LoVo (cell line): ENCODE measurements around the gene KIAA0040.

Experiments
- DNase-seq: peaks from one replicate; pipeline ENCODE4 v3.0.0-alpha.2; 2016; ENCODE audit warnings: low spot score

Gene KIAA0040

DNA sequence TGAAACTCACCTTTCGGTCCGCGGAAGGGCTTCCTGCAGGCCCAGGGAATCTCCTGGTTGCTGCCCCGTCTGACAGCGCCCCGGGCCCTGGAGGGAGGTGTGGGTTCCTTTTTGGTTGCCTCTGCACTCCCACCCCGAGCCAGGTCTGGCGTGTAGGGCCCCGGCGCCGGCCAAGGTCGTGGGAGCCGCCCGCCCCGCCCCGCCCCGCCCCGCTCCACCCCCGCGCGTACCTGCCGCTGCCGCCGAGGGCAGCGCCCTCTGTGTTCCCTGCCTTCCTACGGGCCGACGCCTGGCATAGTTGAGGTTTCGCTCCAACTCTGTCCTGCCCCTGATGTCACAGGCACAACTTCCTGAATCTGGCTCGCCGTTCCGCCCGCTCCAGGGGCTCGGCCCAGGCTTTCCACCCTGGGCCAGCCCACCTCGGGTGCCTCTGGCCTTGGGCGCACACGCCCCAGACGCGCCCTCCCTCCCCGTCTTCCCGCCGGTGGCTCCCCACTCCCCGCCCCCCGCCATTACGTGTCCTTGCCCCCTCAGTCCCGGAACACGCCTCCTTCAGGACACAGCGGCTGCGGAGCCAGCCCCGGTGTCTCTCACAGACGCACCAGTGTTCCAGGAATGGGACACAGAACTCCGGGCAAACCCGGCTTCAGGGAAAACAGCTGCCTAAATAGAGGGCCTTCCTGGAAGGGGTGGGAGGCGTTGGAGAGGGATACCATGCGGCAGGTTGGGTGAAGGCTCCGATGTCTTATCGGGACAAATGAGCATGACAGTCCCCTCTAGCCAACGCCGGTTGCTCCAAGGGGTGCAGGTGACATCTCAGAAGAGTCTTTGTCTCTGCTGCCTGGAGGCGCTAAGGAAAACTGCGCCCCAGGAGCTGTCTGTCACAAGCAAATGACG lies at the start of gene KIAA0040:
Gene KIAA0040, minus strand, starts transcription at position 147 of the 897 bp plus-strand sequence. CDS start 31,763 bp downstream, outside the sequence.
- DNase-seq, result peak; percentile 91

DNA sequence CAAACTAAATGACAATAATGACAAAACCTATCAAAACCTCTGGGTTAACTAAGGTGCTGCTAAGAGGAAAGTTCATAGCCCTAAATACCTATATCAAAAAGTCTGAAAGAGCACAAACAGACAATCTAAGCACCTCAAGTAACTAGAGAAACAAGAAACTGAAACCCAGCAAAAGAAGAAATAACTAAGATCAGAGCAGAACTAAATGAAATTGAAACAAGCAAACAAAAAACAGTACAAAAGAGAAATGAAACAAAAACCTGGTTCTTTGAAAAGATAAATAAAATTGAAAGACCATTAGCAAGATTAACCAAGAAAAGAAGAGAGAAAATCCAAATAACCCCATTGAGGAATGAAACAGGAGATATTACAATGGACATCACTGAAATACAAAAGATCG lies 44.8 kb upstream of the KIAA0040 start:
- no peak for DNase-seq

GRCh38 chr1:175234639-175235038 lies 42.1 kb upstream of the KIAA0040 start:
- no peak for DNase-seq

DNA sequence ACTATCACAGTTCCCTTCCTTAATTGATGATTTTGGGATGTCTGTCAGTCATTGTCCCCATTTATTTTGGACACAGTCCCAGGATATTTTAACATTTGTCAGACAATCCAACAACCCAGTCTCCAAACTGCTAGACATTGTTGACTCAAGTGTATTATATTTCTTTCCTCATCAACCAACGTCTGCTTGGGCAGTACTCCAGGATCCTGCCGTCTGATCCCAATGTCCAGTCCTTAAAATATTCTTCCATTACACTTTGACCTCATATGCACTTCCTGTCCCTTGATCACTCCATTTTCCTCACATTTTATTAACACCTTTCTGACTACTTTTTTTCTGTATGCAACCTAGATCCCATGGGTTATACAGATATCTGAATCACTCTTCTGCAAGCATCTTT lies 39.8 kb upstream of the KIAA0040 start:
- DNase-seq, result no peak

DNA sequence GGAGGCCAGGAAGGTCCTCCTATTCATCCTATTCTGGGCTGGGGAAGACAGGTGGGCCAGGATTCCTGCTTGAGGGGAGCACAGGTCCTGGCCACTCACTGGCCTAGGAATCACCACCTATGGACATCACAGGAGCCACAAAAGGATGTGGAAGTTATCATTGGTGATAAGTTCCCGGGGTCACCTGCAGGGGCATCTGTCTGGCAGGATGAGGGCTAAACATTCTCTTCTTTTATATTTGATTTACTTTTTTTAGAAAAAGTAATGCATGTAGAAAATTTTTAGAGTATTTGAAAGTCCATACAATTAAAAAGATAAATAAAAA lies 33.2 kb upstream of the KIAA0040 start:
- DNase-seq, result no peak

- no peak for DNase-seq
Observed at GRCh38 chr1:175222296-175222938, 29.8 kb upstream of the KIAA0040 start.

DNA sequence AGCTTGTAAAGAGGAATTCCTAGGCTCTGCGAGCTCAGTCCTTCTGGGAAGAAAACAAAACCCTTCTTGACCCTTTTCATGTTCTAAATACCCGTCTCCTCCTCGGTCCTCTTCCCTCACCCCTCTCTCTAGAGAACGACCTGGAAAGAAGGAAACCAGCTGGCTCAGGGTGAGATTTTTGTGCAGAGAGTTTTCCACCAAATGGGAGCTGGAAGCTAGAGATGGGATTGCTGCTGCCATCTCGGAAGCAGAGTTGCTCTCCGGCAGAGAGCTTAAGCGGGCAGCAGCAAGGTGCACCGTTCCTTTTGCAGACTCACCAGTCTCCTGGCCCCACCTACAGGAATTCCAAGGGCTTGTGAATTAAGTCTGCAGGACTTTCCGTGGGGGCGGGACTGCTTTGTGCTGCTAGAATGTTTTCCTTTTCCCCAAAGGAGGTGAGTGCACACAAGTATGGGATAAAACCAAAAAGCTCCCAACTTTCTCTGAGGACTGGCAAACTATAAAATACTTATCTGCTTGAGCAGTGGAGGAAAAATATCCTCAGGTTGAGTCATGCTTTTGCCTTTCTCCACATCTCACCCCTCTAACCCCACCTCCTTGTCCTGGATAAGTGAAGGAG lies 29.1 kb upstream of the KIAA0040 start:
- DNase-seq, result no peak

- DNase-seq, result no peak
Observed at GRCh38 chr1:175220853-175221556, 28.4 kb upstream of the KIAA0040 start.

DNA sequence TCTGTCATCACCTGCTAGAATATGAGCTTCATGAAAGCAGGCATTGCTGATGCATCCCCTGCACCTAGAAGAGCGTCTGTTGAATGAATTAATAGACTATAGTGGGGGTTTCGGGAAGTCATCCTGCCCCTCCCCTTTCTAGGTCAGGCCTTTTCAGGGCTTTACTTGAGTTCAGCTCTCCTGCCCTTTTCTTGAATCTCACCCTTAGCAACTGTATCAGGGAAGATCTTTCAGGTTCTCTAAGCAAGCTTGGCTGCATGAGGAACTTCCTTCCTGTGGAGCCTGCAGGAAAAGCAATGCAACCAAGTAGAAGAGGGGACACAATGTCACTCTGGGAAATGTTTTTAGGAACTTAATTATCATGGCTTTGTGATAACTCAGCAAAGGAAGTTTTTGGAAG lies 27.2 kb upstream of the KIAA0040 start:
- no peak for DNase-seq

DNA sequence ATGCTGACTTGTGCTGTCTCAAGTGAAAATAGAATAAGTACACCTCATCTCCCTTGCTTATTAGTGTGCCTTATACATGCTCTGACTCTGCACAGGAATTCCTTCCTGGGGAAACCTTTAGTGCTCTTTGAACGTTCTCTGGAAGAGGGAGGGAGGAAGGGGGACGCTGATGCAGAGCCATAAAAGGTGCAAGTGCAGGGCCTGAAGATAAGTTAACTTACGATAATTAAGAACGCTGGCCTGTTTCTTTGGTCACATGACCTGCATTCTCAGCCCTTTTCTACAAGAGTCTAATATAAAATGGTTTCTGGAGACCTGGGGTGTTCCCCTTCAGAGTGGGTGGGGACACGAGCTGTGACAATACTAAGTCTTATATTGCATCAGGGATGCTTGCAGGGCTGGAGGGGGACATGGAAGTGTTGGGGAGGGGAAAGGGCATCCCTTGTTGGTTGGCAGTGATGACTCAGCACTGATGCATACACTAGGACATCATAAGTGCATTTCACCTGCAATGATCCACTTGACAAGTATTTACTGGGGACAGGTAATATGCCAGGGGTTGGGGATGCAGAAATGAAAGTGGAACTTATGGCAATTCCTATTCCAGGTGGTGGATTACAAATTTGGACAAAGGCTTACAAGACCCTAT lies 26.3 kb upstream of the KIAA0040 start:
- no peak for DNase-seq

DNA sequence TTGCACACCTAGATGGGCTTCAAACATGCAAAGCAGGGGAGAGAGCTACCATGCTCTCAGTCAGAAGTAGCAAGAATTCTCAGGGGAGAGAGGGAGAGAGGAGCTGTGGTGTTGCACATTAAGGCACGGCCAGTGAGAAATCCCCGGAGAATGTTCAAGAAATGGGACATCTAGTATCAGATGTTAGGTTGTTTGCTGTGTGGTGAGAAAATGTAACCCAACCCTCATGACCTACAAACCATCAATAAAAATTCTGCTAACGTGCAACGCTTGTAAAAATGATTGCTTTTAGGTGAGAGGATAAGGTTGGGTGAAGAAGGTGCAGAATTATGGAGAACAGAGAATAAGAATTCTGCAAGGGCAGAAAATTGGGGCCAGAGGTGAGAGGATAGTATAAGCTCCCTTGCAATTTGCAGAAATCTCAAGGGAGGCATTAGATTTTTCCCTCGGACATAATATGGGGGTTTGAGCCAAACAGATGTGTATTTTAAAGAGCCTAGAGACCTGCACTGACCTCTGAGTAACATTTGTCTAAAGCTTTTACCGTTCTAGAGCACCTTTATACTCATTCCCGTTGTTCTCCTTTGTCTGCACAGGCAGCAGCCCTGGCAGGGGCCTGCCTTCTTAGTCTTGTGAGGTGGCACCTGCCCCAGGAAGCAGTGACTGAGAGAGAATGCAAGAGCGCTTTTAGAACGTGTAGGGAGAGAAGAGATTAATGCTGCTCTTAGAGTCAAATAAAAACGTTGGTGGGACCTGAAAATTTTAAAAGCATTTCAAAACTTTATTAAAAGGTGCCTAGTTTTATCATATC lies 25.4 kb upstream of the KIAA0040 start:
- DNase-seq, result no peak

GRCh38 chr1:175216444-175216843 lies 23.9 kb upstream of the KIAA0040 start:
- no peak for DNase-seq

DNA sequence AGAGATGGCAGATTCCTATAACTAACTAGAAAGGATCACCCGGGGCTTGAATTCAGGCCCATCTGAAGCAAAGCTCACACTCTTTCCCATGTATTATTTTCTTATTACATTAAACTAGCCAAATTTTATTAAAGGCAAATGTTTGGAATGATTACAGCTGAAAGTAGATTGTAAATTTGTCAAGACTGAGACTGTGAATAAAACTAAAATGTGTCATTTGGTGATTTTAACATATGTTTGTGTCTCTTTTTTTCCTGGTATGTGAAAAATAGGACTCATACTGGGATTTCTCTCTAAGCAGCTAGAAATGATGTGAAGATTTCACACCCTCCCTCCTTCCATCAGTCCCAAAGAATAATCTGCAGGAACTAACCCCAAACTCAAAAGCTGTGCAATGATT lies 19.1 kb upstream of the KIAA0040 start:
- DNase-seq, result no peak

DNA sequence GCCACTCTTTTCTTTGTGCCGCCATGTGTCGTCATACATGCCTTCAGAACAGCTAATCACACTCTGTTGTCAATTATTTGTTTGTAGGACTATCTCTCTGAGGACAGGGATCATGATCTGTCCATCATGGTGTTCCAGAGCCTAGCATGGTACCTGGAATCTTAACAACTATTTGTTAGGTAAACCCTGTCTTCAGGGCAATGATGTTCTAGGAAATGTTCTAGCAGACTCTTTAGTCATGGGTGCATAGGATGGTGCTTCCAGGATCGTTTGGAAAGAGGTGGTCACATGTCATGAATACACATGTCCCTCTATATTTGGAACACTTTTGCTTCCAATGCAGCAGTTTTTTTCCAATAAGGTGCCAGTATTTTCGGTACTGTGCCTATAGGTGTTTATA lies 18.2 kb upstream of the KIAA0040 start:
- no peak for DNase-seq

- DNase-seq, result no peak
Observed at GRCh38 chr1:175209493-175209921, 16.9 kb upstream of the KIAA0040 start.

- DNase-seq, result no peak
Observed at GRCh38 chr1:175208773-175209492, 16.4 kb upstream of the KIAA0040 start.

- DNase-seq, result no peak
Observed at GRCh38 chr1:175207971-175208370, 15.4 kb upstream of the KIAA0040 start.

GRCh38 chr1:175206687-175207086 lies 14.1 kb upstream of the KIAA0040 start:
- no peak for DNase-seq

- DNase-seq, result no peak
Observed at GRCh38 chr1:175204330-175204729, 11.8 kb upstream of the KIAA0040 start.

GRCh38 chr1:175203570-175204068 lies 11.0 kb upstream of the KIAA0040 start:
- no peak for DNase-seq
